SK-MEL-5 (cell line): ENCODE results near the gene SLC49A3. TPM values are rescaled to one million over a fixed set of nuclear protein-coding genes. Genes with fewer than 3 reads are reported as not detected.
"Not testable (repeated sequence)": the region's sequence is repeated elsewhere in the genome, so short reads cannot be mapped to it uniquely, and the experiment has no call there.

Experiments used
- DNase-seq: peaks from one replicate; pipeline ENCODE4 v3.0.0-alpha.2; 2016; ENCODE audit warnings: low read depth, low spot score
- in situ Hi-C: cut with HindIII; loops from 2 replicates; pipeline ENCODE4 v1.10.0; 2016; ENCODE audit warnings: low sequenced_read_pairs, high pct_unique_total_duplicates, low pct_unique_long_range_greater_than_20kb
- polyA plus RNA-seq, 2 experiments: library from polyadenylated mRNA; depleted of rRNA; stranded (reverse); fragments of >200 nt; gene quantifications; 2 replicates each; pipeline ENCODE4 v1.2.3, GENCODE V29; 2015
- total RNA-seq: library from RNA; depleted of rRNA; stranded (reverse); fragments of >200 nt; shearing (Covaris generic); gene quantifications from 2 replicates; pipeline ENCODE4 v1.2.3, GENCODE V29; 2014; rRNA removed

Gene SLC49A3
- total RNA-seq = not detected in 2 replicates
- 0.07 TPM in 1 of 2 replicates, not detected in the other for polyA plus RNA-seq (2015; cell fraction: cytosol; rRNA removed)
- polyA plus RNA-seq (2015; cell fraction: nucleus; rRNA removed) = 1.4 TPM in 1 of 2 replicates, not detected in the other

GRCh38 chr4:688854-689681 is at the start of gene SLC49A3:
Gene SLC49A3 (minus strand): TSS chr4:689151. CDS start chr4:689127, 24 bp downstream.
- in situ Hi-C loops = no loop called here
- DNase-seq = no peak

GRCh38 chr4:736561-736960 is 47.6 kb upstream of the SLC49A3 start:
- in situ Hi-C loops, DNase-seq: not testable (repeated sequence)

- in situ Hi-C loops = no loop called here
- no peak for DNase-seq
Observed at GRCh38 chr4:735583-735982, 46.6 kb upstream of the SLC49A3 start.

GRCh38 chr4:734951-735350 is 46.0 kb upstream of the SLC49A3 start:
- in situ Hi-C loops = no loop called here
- no peak for DNase-seq

- DNase-seq = no peak
- in situ Hi-C loops = no loop called here
Observed at GRCh38 chr4:734075-734474, 45.1 kb upstream of the SLC49A3 start.

- in situ Hi-C loops = no loop called here
- no peak for DNase-seq
Observed at GRCh38 chr4:733631-733980, 44.7 kb upstream of the SLC49A3 start.

GRCh38 chr4:732911-733630 is 44.1 kb upstream of the SLC49A3 start:
- no peak for DNase-seq
- in situ Hi-C loops = no loop called here

- in situ Hi-C loops = no loop called here
- no peak for DNase-seq
Observed at GRCh38 chr4:732486-732885, 43.5 kb upstream of the SLC49A3 start.

GRCh38 chr4:731954-732353 is 43.0 kb upstream of the SLC49A3 start:
- in situ Hi-C loops, DNase-seq: not testable (repeated sequence)

- DNase-seq, in situ Hi-C loops: not testable (repeated sequence)
Observed at GRCh38 chr4:730946-731904, 42.3 kb upstream of the SLC49A3 start.

GRCh38 chr4:730511-730910 is 41.6 kb upstream of the SLC49A3 start:
- in situ Hi-C loops = no loop called here
- no peak for DNase-seq

- in situ Hi-C loops = no loop called here
- no peak for DNase-seq
Observed at GRCh38 chr4:729336-730315, 40.7 kb upstream of the SLC49A3 start.

- no peak for DNase-seq
Observed at GRCh38 chr4:727576-727975, 38.6 kb upstream of the SLC49A3 start.

GRCh38 chr4:726838-727237 is 37.9 kb upstream of the SLC49A3 start:
- no peak for DNase-seq
- in situ Hi-C loops = no loop called here

More at GRCh38 chr4:727576-727975, 38.6 kb upstream of the SLC49A3 start:
- in situ Hi-C loops = no loop called here

- DNase-seq = no peak
- in situ Hi-C loops = no loop called here
Observed at GRCh38 chr4:726235-726787, 37.4 kb upstream of the SLC49A3 start.
